ENCODE results near the gene GATA2. TPM values are rescaled to one million over a fixed set of nuclear protein-coding genes. Genes with fewer than 3 reads are reported as not detected.

Gene GATA2
- polyA plus RNA-seq, 3 donors, result 0.07 to 0.36 TPM; not detected in 1

DNA sequence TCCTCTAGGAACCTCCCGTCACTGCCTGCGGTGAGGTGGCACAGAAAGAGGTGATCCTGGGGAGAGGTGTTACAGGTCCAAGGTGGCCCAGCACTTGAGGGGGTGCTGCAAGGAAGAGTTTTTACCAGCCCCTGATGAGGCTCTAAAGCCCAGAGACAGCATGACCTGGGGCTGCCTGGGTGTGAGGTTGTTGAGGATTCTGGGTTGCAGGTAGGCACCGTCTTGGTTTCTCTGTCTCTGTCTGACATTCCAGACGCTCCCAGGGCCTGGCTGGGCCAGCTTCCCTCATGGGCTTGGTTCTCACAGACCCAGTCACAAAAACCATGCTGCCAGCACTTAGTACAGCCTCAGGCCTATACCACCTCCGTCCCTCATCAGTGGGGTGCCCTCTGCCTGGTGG, 57.4 kb downstream of the GATA2 start:
- H3K4me2 ChIP-seq (replicated peaks; ENCODE audit: extremely low read depth, low read length, poor library complexity, severe bottlenecking), result no peak overlapping the region
- TF ChIP-seq, protein P1, sequence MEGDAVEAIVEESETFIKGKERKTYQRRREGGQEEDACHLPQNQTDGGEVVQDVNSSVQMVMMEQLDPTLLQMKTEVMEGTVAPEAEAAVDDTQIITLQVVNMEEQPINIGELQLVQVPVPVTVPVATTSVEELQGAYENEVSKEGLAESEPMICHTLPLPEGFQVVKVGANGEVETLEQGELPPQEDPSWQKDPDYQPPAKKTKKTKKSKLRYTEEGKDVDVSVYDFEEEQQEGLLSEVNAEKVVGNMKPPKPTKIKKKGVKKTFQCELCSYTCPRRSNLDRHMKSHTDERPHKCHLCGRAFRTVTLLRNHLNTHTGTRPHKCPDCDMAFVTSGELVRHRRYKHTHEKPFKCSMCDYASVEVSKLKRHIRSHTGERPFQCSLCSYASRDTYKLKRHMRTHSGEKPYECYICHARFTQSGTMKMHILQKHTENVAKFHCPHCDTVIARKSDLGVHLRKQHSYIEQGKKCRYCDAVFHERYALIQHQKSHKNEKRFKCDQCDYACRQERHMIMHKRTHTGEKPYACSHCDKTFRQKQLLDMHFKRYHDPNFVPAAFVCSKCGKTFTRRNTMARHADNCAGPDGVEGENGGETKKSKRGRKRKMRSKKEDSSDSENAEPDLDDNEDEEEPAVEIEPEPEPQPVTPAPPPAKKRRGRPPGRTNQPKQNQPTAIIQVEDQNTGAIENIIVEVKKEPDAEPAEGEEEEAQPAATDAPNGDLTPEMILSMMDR (IDR thresholded peaks at IDR 0.05), result no peak
- intact Hi-C loops (cut with micrococcal nuclease), result no loop called here
- no peaks in the 10 kb centered on the region for H4K20me1 ChIP-seq (ENCODE audit: insufficient read depth, low read length)
- H3K27me3 Mint-ChIP-seq (ENCODE audit: low read depth in 3 of 3), result peaks cover 39 to 64% (median 45%) of the 10 kb centered on the region in 3 donors
- no peak overlapping the region for H2AFZ ChIP-seq (ENCODE audit: insufficient read depth, low read depth, low read length, poor library complexity, severe bottlenecking)
- peaks cover 0 to 7% (median 3%) of the 10 kb centered on the region in 7 donors for H3K9me3 Mint-ChIP-seq
- no peak overlapping the region for H3K4me3 Mint-ChIP-seq
- H3K4me1 Mint-ChIP-seq, result peaks cover 6% of the 10 kb centered on the region
- H3K27ac ChIP-seq (ENCODE audit: low read depth in 1 of 2, low read length in 2 of 2), result no peak overlapping the region
- H3K27ac Mint-ChIP-seq, result peak overlapping the region in 2 of 7 donors; percentile 16
- 92% methylated on average over 1 of the region's 5 CpGs for WGBS (ENCODE audit: insufficient coverage)
- peaks cover 0 to 8% of the 10 kb centered on the region in 2 donors for H3K4me1 ChIP-seq (ENCODE audit: control insufficient read depth in 1 of 2, insufficient read depth in 2 of 2, low read length in 2 of 2)
- H3K36me3 ChIP-seq (replicated peaks in 1 of 2; ENCODE audit: control insufficient read depth in 1 of 2, insufficient read depth in 2 of 2, low read length in 2 of 2), result no peaks in the 10 kb centered on the region
- H3K79me2 ChIP-seq (ENCODE audit: insufficient read depth, low read length), result no peaks in the 10 kb centered on the region
- H3K27me3 ChIP-seq (ENCODE audit: control insufficient read depth in 2 of 2, insufficient read depth in 2 of 2, low read length in 2 of 2), result peaks cover 17 to 48% of the 10 kb centered on the region in 2 donors
- peaks cover 0 to 5% of the 10 kb centered on the region in 2 donors for H3K9me3 ChIP-seq (replicated peaks in 1 of 2; ENCODE audit: control insufficient read depth in 1 of 2, insufficient read depth in 1 of 2, low read length in 2 of 2)
- no peak overlapping the region for H3K4me3 ChIP-seq (replicated peaks in 1 of 3; ENCODE audit: low read depth in 2 of 3, low read length in 3 of 3)
- DNase-seq, result no peak
- no peaks in the 10 kb centered on the region for H3K36me3 Mint-ChIP-seq
- no peak overlapping the region for H3K9ac ChIP-seq (ENCODE audit: insufficient read depth, low read length, poor library complexity, severe bottlenecking)

DNA sequence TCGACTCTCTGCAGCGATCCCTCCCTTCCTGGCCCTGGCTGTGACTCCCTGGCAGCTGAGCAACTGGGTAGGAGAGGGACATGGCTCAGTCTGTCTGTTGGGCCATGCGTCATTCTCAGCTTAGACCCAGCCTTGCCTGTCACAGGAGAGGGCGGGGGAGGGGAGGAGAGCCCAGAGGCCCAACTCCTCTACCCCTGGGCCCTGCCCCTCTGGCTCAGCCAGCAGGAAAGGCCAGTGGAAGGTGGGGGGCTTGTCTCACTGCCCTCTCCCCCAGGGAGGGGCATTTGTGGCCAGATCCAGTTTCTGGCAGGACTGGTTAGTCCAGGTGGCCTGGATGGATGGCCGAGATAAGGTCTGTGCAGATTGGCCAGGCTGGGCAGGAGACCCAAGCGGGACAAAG, 57.9 kb downstream of the GATA2 start:
- Mint-ChIP-seq H3K27ac (no peak overlapping the region), H3K9me3 (peaks cover 0 to 7% (median 3%) of the 10 kb centered on the region in 7 donors), H3K36me3 (no peaks in the 10 kb centered on the region), H3K4me1 (peaks cover 6% of the 10 kb centered on the region), H3K27me3 (ENCODE audit: low read depth in 3 of 3) (peaks cover 42 to 69% (median 46%) of the 10 kb centered on the region in 3 donors), H3K4me3 (no peak overlapping the region)
- H3K4me2 ChIP-seq (replicated peaks; ENCODE audit: extremely low read depth, low read length, poor library complexity, severe bottlenecking), result no peak overlapping the region
- TF ChIP-seq, protein P1 (IDR thresholded peaks at IDR 0.05), result no peak
- no peak overlapping the region for H3K9ac ChIP-seq (ENCODE audit: insufficient read depth, low read length, poor library complexity, severe bottlenecking)
- no peak overlapping the region for H3K27ac ChIP-seq (ENCODE audit: low read depth in 1 of 2, low read length in 2 of 2)
- H3K79me2 ChIP-seq (ENCODE audit: insufficient read depth, low read length), result no peaks in the 10 kb centered on the region
- H4K20me1 ChIP-seq (ENCODE audit: insufficient read depth, low read length), result no peaks in the 10 kb centered on the region
- H3K27me3 ChIP-seq (ENCODE audit: control insufficient read depth in 2 of 2, insufficient read depth in 2 of 2, low read length in 2 of 2), result peaks cover 17 to 52% of the 10 kb centered on the region in 2 donors
- H3K9me3 ChIP-seq (replicated peaks in 1 of 2; ENCODE audit: control insufficient read depth in 1 of 2, insufficient read depth in 1 of 2, low read length in 2 of 2), result peaks cover 0 to 5% of the 10 kb centered on the region in 2 donors
- DNase-seq, result no peak
- 92% methylated on average over 4 of the region's 6 CpGs for WGBS (ENCODE audit: insufficient coverage)
- H3K4me1 ChIP-seq (ENCODE audit: control insufficient read depth in 1 of 2, insufficient read depth in 2 of 2, low read length in 2 of 2), result peaks cover 0 to 8% of the 10 kb centered on the region in 2 donors
- H3K4me3 ChIP-seq (replicated peaks in 1 of 3; ENCODE audit: low read depth in 2 of 3, low read length in 3 of 3), result no peak overlapping the region
- no peaks in the 10 kb centered on the region for H3K36me3 ChIP-seq (replicated peaks in 1 of 2; ENCODE audit: control insufficient read depth in 1 of 2, insufficient read depth in 2 of 2, low read length in 2 of 2)
- H2AFZ ChIP-seq (ENCODE audit: insufficient read depth, low read depth, low read length, poor library complexity, severe bottlenecking), result no peak overlapping the region
- intact Hi-C loops (cut with micrococcal nuclease), result no loop called here

All from CD14-positive monocyte (primary cell).